Measurements from ENCODE around the gene PRICKLE1. TPM values are rescaled to one million over a fixed set of nuclear protein-coding genes. Genes with fewer than 3 reads are reported as not detected.

The PRICKLE1 gene
- total RNA-seq, result 2.6 and 3.0 TPM in 2 replicates

GRCh38 chr12:42589465-42590329, at the start of gene PRICKLE1:
PRICKLE1 (minus strand) TSS chr12:42589746; CDS start chr12:42472516, 117,230 bp downstream.

